Loucy (cell line): ENCODE results near the gene DNAH14.

Source experiments
- H2AFZ ChIP-seq: fragments of 200-600 bp; sonication (generic); 2 replicates; pipeline ENCODE4 v1.6.0; 2016; ENCODE audit warnings: antibody characterized with exemption, mild to moderate bottlenecking, low read length, moderate library complexity
- H3F3A ChIP-seq: fragments of 200-600 bp; 2 replicates; pipeline ENCODE4 v1.6.0; 2016; ENCODE audit warnings: antibody characterized with exemption, low read depth, mild to moderate bottlenecking
- H3K27me3 ChIP-seq: fragments of 200-600 bp; sonication (generic); 2 replicates; pipeline ENCODE4 v1.6.1; 2014; ENCODE audit warnings: low read length, mild to moderate bottlenecking; ENCODE audit not compliant: insufficient read depth, poor library complexity, severe bottlenecking
- H3K36me3 ChIP-seq: fragments of 200-600 bp; sonication (generic); 2 replicates; pipeline ENCODE4 v1.6.1; 2016; ENCODE audit warnings: low read length; ENCODE audit not compliant: insufficient read depth
- H3K4me1 ChIP-seq: fragments of 200-600 bp; sonication (generic); 2 replicates; pipeline ENCODE4 v1.5.1; 2014; ENCODE audit warnings: low read length, mild to moderate bottlenecking; ENCODE audit not compliant: insufficient read depth, poor library complexity, severe bottlenecking
- H3K4me2 ChIP-seq: fragments of 200-600 bp; sonication (generic); 2 replicates; pipeline ENCODE4 v1.6.0; 2014; ENCODE audit warnings: antibody characterized with exemption, low read length, low read depth, mild to moderate bottlenecking; ENCODE audit not compliant: poor library complexity, severe bottlenecking
- H3K4me3 ChIP-seq: fragments of 200-600 bp; sonication (generic); 2 replicates; pipeline ENCODE4 v1.5.1; 2014; ENCODE audit warnings: low read length, mild to moderate bottlenecking, mixed read lengths; ENCODE audit not compliant: poor library complexity, severe bottlenecking
- H3K79me2 ChIP-seq: fragments of 200-600 bp; sonication (generic); 2 replicates; pipeline ENCODE4 v1.6.1; 2014; ENCODE audit warnings: low read length; ENCODE audit not compliant: insufficient read depth
- H3K9ac ChIP-seq: fragments of 200-600 bp; sonication (generic); 2 replicates; pipeline ENCODE4 v1.6.0; 2014; ENCODE audit warnings: mild to moderate bottlenecking, low read depth, low read length, moderate library complexity; ENCODE audit not compliant: poor library complexity, severe bottlenecking
- H3K9me2 ChIP-seq: fragments of 200-600 bp; sonication (generic); replicated peaks from 2 replicates; pipeline ENCODE4 v1.6.1; 2016; ENCODE audit warnings: low read depth, low read length, mixed read lengths
- H3K9me3 ChIP-seq: fragments of 200-600 bp; sonication (generic); 2 replicates; pipeline ENCODE4 v1.6.1; 2014; ENCODE audit warnings: mild to moderate bottlenecking, antibody characterized with exemption, low read length, low read depth; ENCODE audit not compliant: insufficient read depth
- H4K20me1 ChIP-seq: fragments of 200-600 bp; sonication (generic); 2 replicates; pipeline ENCODE4 v1.6.0; 2014; ENCODE audit warnings: antibody characterized with exemption, low read length, mild to moderate bottlenecking; ENCODE audit not compliant: insufficient read depth, poor library complexity, severe bottlenecking
- EZH2phosphoT487 ChIP-seq: fragments of 200-600 bp; IDR thresholded peaks from 2 replicates; pipeline ENCODE4 v1.6.1; 2018; ENCODE audit warnings: antibody characterized with exemption, mild to moderate bottlenecking, moderate library complexity, borderline replicate concordance
- TF ChIP-seq, protein P1 (sequence below): fragments of 200-600 bp; sonication (generic); conservative IDR thresholded peaks from 2 replicates; pipeline ENCODE4 v1.5.1; 2014; ENCODE audit warnings: mild to moderate bottlenecking, antibody characterized with exemption, low read length

The DNAH14 gene

DNA sequence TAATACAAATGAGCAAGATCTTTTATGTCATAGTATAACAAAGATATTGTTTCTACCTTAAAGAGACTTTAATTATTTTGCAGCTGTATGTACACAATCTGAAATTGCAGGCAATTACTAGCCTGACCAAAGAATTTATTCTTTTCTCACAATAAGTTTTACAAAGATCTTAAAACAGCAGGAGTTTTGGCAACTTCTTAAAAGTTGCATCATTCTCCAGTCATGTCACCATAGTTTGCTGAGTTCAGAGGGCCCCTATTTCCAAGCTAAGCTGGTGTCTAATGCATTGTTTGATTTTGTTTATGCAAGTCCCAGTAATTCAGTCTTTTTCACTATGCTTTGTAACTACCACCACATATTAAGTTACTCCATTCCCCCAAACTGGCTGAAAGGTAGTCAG, 114.8 kb downstream of the DNAH14 start:
- no peaks in the 10 kb centered on the region for H3K27me3 ChIP-seq
- no peaks in the 10 kb centered on the region for H3K79me2 ChIP-seq
- no peaks in the 10 kb centered on the region for H4K20me1 ChIP-seq
- no peak overlapping the region for H2AFZ ChIP-seq
- H3K9me3 ChIP-seq, result no peaks in the 10 kb centered on the region
- peaks cover 3% of the 10 kb centered on the region; the same call in 1 of the 2 replicates for H3K36me3 ChIP-seq
- H3K9me2 ChIP-seq, result no peaks in the 10 kb centered on the region
- TF ChIP-seq EZH2phosphoT487, result no peak
- TF ChIP-seq, protein P1, sequence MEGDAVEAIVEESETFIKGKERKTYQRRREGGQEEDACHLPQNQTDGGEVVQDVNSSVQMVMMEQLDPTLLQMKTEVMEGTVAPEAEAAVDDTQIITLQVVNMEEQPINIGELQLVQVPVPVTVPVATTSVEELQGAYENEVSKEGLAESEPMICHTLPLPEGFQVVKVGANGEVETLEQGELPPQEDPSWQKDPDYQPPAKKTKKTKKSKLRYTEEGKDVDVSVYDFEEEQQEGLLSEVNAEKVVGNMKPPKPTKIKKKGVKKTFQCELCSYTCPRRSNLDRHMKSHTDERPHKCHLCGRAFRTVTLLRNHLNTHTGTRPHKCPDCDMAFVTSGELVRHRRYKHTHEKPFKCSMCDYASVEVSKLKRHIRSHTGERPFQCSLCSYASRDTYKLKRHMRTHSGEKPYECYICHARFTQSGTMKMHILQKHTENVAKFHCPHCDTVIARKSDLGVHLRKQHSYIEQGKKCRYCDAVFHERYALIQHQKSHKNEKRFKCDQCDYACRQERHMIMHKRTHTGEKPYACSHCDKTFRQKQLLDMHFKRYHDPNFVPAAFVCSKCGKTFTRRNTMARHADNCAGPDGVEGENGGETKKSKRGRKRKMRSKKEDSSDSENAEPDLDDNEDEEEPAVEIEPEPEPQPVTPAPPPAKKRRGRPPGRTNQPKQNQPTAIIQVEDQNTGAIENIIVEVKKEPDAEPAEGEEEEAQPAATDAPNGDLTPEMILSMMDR, result no peak
- H3K9ac ChIP-seq, result no peak overlapping the region
- H3K4me2 ChIP-seq, result no peak overlapping the region
- no peak overlapping the region for H3K4me3 ChIP-seq
- H3F3A ChIP-seq, result no peaks in the 10 kb centered on the region
- H3K4me1 ChIP-seq, result no peaks in the 10 kb centered on the region

DNA sequence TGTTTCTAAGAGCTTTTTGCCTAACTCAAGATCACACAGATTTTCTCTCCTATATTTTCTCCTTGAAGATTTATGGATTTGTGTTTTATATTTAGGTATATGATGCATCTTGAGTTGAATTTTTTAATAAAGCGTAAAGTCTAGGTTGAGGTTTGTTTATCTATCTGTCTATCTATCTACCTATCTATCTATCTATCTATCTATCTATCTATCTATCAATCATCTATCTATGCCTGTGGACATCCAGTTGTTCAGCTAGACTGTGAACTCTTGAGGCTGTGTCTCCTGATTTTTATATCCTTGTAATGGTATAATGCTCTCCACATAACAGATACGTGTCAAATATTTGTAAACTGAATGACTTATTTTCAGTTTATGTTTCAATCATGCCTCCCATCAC, 120.1 kb downstream of the DNAH14 start:
- H3F3A ChIP-seq, result no peaks in the 10 kb centered on the region
- no peak overlapping the region for H3K4me2 ChIP-seq
- no peaks in the 10 kb centered on the region for H3K79me2 ChIP-seq
- H4K20me1 ChIP-seq, result no peaks in the 10 kb centered on the region
- TF ChIP-seq, protein P1, result no peak
- TF ChIP-seq EZH2phosphoT487, result no peak
- H3K9ac ChIP-seq, result no peak overlapping the region
- H3K9me3 ChIP-seq, result no peaks in the 10 kb centered on the region
- no peak overlapping the region for H3K4me3 ChIP-seq
- no peak overlapping the region for H2AFZ ChIP-seq
- no peaks in the 10 kb centered on the region for H3K27me3 ChIP-seq
- no peaks in the 10 kb centered on the region for H3K9me2 ChIP-seq
- no peaks in the 10 kb centered on the region for H3K4me1 ChIP-seq
- no peaks in the 10 kb centered on the region for H3K36me3 ChIP-seq

DNA sequence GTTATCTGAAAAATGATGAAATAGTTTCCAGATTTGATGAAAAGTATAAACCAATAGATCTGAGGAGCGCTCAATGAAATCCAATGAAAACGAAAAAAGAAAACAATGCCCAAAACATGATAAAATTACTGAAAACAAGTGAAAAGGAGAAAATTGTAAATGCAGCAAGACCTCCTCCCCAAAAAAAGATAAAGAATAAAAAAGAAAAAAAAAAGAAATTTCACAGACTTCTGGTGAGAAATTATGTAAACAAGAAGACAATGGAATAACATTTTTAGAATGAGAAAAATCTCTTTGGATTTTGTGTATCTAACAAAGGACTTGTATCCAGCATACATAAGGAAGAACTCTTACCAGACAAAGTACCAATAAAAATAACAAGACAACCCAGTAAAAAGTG, 134.2 kb downstream of the DNAH14 start:
- TF ChIP-seq EZH2phosphoT487, result no peak
- TF ChIP-seq, protein P1, result no peak
- no peaks in the 10 kb centered on the region for H3K36me3 ChIP-seq
- H3K4me3 ChIP-seq, result no peak overlapping the region
- no peaks in the 10 kb centered on the region for H3K79me2 ChIP-seq
- no peak overlapping the region for H2AFZ ChIP-seq
- H3F3A ChIP-seq, result no peaks in the 10 kb centered on the region
- no peak overlapping the region for H3K4me2 ChIP-seq
- no peaks in the 10 kb centered on the region for H3K9me2 ChIP-seq
- H3K9ac ChIP-seq, result no peak overlapping the region
- H4K20me1 ChIP-seq, result no peaks in the 10 kb centered on the region
- no peaks in the 10 kb centered on the region for H3K4me1 ChIP-seq
- H3K27me3 ChIP-seq, result no peaks in the 10 kb centered on the region
- H3K9me3 ChIP-seq, result no peaks in the 10 kb centered on the region; the same call in 1 of the 2 replicates
